H9 (cell line): ENCODE measurements around the gene CDH13. TPM values are rescaled to one million over a fixed set of nuclear protein-coding genes. Genes with fewer than 3 reads are reported as not detected.

Experiments used
- DNase-seq: peaks from one replicate; pipeline ENCODE4 v3.0.0-alpha.2; 2017
- H2AFZ ChIP-seq: one replicate; pipeline ENCODE4 v1.6.1; 2013; ENCODE audit warnings: mild to moderate bottlenecking, low read length, control low read depth, moderate library complexity
- H2AK5ac ChIP-seq: 2 replicates; pipeline ENCODE4 v1.6.1; 2013; ENCODE audit warnings: low read length, control low read depth, mixed read lengths; ENCODE audit not compliant: insufficient read length
- H2BK120ac ChIP-seq: one replicate; pipeline ENCODE4 v1.6.1; 2013; ENCODE audit warnings: low read depth, mild to moderate bottlenecking, low read length, control low read depth, inconsistent platforms; ENCODE audit not compliant: poor library complexity, severe bottlenecking
- H2BK12ac ChIP-seq: 2 replicates; pipeline ENCODE4 v1.6.1; 2013; ENCODE audit warnings: low read length, control low read depth, mixed read lengths, low read depth; ENCODE audit not compliant: insufficient read length
- H2BK15ac ChIP-seq: 2 replicates; pipeline ENCODE4 v1.6.1; 2013; ENCODE audit warnings: low read depth, low read length, control low read depth
- H2BK20ac ChIP-seq: one replicate; pipeline ENCODE4 v1.6.1; 2013; ENCODE audit warnings: low read depth, mild to moderate bottlenecking, low read length, control low read depth, inconsistent platforms; ENCODE audit not compliant: poor library complexity, severe bottlenecking
- H2BK5ac ChIP-seq: 2 replicates; pipeline ENCODE4 v1.6.1; 2013; ENCODE audit warnings: low read length, control low read depth, mixed read lengths; ENCODE audit not compliant: insufficient read length
- H3K14ac ChIP-seq: 2 replicates; pipeline ENCODE4 v1.6.1; 2013; ENCODE audit warnings: low read length, control low read depth; ENCODE audit not compliant: insufficient read depth
- H3K18ac ChIP-seq: 2 replicates; pipeline ENCODE4 v1.6.1; 2013; ENCODE audit warnings: low read depth, mild to moderate bottlenecking, mixed read lengths, low read length, control low read depth; ENCODE audit not compliant: insufficient read length
- H3K23ac ChIP-seq: 2 replicates; pipeline ENCODE4 v1.6.1; 2013; ENCODE audit warnings: low read length, control low read depth, mixed read lengths, low read depth; ENCODE audit not compliant: insufficient read length
- H3K23me2 ChIP-seq: 2 replicates; pipeline ENCODE4 v1.6.1; 2013; ENCODE audit warnings: low read depth, mild to moderate bottlenecking, mixed read lengths, low read length, control low read depth; ENCODE audit not compliant: insufficient read length, poor library complexity, severe bottlenecking
- H3K27ac ChIP-seq: 2 replicates; pipeline ENCODE4 v1.5.1; 2013; ENCODE audit warnings: low read length, control low read depth, mixed read lengths, low read depth; ENCODE audit not compliant: insufficient read length
- H3K27me3 ChIP-seq: 2 replicates; pipeline ENCODE4 v1.6.1; 2013; ENCODE audit warnings: low read length, control low read depth, inconsistent platforms; ENCODE audit not compliant: insufficient read depth
- H3K4ac ChIP-seq: 2 replicates; pipeline ENCODE4 v1.6.1; 2013; ENCODE audit warnings: low read depth, mild to moderate bottlenecking, control low read depth, inconsistent platforms, low read length, moderate library complexity
- H3K4me1 ChIP-seq: 2 replicates; pipeline ENCODE4 v1.6.1; 2013; ENCODE audit warnings: low read length, control low read depth, inconsistent platforms; ENCODE audit not compliant: insufficient read depth
- H3K4me2 ChIP-seq: 2 replicates; pipeline ENCODE4 v1.6.1; 2013; ENCODE audit warnings: low read length, control low read depth, mixed read lengths; ENCODE audit not compliant: insufficient read length, insufficient read depth
- H3K56ac ChIP-seq: 2 replicates; pipeline ENCODE4 v1.6.1; 2013; ENCODE audit warnings: low read depth, mild to moderate bottlenecking, mixed read lengths, low read length, control low read depth; ENCODE audit not compliant: insufficient read length
- H3K79me1 ChIP-seq: 2 replicates; pipeline ENCODE4 v1.6.1; 2013; ENCODE audit warnings: low read depth, mild to moderate bottlenecking, moderate library complexity, low read length, control low read depth, inconsistent platforms; ENCODE audit not compliant: insufficient read depth, poor library complexity, severe bottlenecking
- H3K79me2 ChIP-seq: 2 replicates; pipeline ENCODE4 v1.6.1; 2013; ENCODE audit warnings: low read length, control low read depth, inconsistent platforms; ENCODE audit not compliant: insufficient read depth
- H3K9ac ChIP-seq: 2 replicates; pipeline ENCODE4 v1.6.1; 2013; ENCODE audit warnings: low read length, control low read depth, mixed read lengths; ENCODE audit not compliant: insufficient read length; ENCODE audit errors: extremely low read depth
- H3K9me3 ChIP-seq: one replicate; pipeline ENCODE4 v1.6.1; 2013; ENCODE audit warnings: low read depth, low read length, inconsistent platforms; ENCODE audit not compliant: control insufficient read depth
- H3T11ph ChIP-seq: one replicate; pipeline ENCODE4 v1.6.1; 2013; ENCODE audit warnings: mild to moderate bottlenecking, low read length, control low read depth, inconsistent platforms
- H4K20me1 ChIP-seq: one replicate; pipeline ENCODE4 v1.6.1; 2013; ENCODE audit not compliant: control insufficient read depth, insufficient read length, insufficient read depth
- H4K5ac ChIP-seq: 2 replicates; pipeline ENCODE4 v1.6.1; 2013; ENCODE audit warnings: low read depth, mild to moderate bottlenecking, mixed read lengths, low read length, control low read depth; ENCODE audit not compliant: insufficient read length
- H4K8ac ChIP-seq: replicated peaks from 2 replicates; pipeline ENCODE4 v1.6.1; 2013; ENCODE audit warnings: low read length, control low read depth, mixed read lengths, low read depth; ENCODE audit not compliant: insufficient read length
- H4K91ac ChIP-seq: 2 replicates; pipeline ENCODE4 v1.6.1; 2013; ENCODE audit warnings: low read depth, mild to moderate bottlenecking, moderate library complexity, mixed read lengths, low read length, control low read depth; ENCODE audit not compliant: insufficient read length
- H3K27ac Mint-ChIP-seq, 3 experiments: 2 replicates in 2 of 3; 3 replicates in 1 of 3; pipeline ENCODE4 v1.8.0; 2020 to 2021; ENCODE audit warnings: mixed read lengths in 3 of 3, mild to moderate bottlenecking in 1 of 3, moderate library complexity in 1 of 3
- H3K27me3 Mint-ChIP-seq: 2 replicates; pipeline ENCODE4 v1.8.0; 2021; ENCODE audit warnings: low read depth, mild to moderate bottlenecking, moderate library complexity, mixed read lengths
- H3K36me3 Mint-ChIP-seq, 3 experiments: 2 replicates in 2 of 3; 3 replicates in 1 of 3; pipeline ENCODE4 v1.8.0; 2020 to 2021; ENCODE audit warnings: low read depth in 3 of 3, mixed read lengths in 3 of 3; ENCODE audit not compliant: insufficient read depth in 1 of 3
- H3K4me1 Mint-ChIP-seq, 2 experiments: 2 replicates each; pipeline ENCODE4 v1.8.0; 2020; ENCODE audit warnings: mixed read lengths in 2 of 2
- H3K4me3 Mint-ChIP-seq, 2 experiments: 2 replicates in 1 of 2; 3 replicates in 1 of 2; pipeline ENCODE4 v1.8.0; 2020 to 2021; ENCODE audit warnings: mild to moderate bottlenecking in 2 of 2, mixed read lengths in 2 of 2, moderate library complexity in 1 of 2
- H3K9me3 Mint-ChIP-seq, 2 experiments: 2 replicates in 1 of 2; 3 replicates in 1 of 2; pipeline ENCODE4 v1.8.0; 2020; ENCODE audit warnings: mild to moderate bottlenecking in 2 of 2, mixed read lengths in 2 of 2, moderate library complexity in 1 of 2
- WGBS: extraction: QIAGEN DNeasy Blood & Tissue Kit; methylation state at CpG from one replicate; pipeline ENCODE4 v1.1.7; 2013; ENCODE audit warnings: missing lambda C conversion rate, low lambda C conversion rate, mixed read lengths; ENCODE audit not compliant: insufficient read length; ENCODE audit errors: extremely low coverage; 5-methylcytosine and 5-hydroxymethylcytosine counted together
- total RNA-seq: library from RNA; stranded (reverse); gene quantifications from 2 replicates; pipeline ENCODE4 v1.2.1, GENCODE V29; 2021
- TF ChIP-seq, protein P1 (sequence below): fragments of 200-600 bp; sonication (generic); conservative IDR thresholded peaks from 3 replicates; pipeline ENCODE4 v1.8.0; 2021; ENCODE audit warnings: antibody characterized with exemption, mild to moderate bottlenecking

Gene CDH13
- total RNA-seq, 1 experiment from 2014 or later, result 1.5 TPM

DNA sequence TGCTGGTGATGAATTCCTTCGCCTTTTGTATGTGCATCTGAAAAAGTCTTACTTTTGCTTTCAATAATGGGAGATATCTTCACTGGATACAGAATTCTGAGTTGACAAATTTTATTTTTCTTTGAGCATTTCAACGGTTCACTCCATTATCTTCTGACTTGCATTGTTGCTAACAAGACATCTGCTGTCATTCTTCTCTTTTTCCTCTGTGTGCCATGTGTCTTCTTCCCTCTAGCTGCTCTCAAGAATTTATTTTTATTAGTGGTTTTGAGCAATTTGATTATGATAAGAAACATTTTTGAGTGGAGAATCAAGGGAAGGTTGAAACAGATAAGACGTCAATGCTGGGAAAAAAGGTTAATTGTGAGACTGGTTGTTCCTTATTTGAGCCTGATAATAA lies 471.8 kb downstream of the CDH13 start:
- no peaks in the 10 kb centered on the region for H3K79me1 ChIP-seq
- Mint-ChIP-seq H3K27me3 (no peaks in the 10 kb centered on the region), H3K27ac (no peak overlapping the region), H3K9me3 (peaks cover 24 to 25% of the 10 kb centered on the region in 2 experiments), H3K4me1 (no peaks in the 10 kb centered on the region), H3K4me3 (no peak overlapping the region), H3K36me3 (peaks cover 0 to 14% (median 7%) of the 10 kb centered on the region in 3 experiments; a peak in 6 of 7 replicates)
- H3K4me2 ChIP-seq, result no peak overlapping the region
- no peaks in the 10 kb centered on the region for H3K79me2 ChIP-seq
- no peak overlapping the region for H2BK20ac ChIP-seq
- no peak overlapping the region for H2BK15ac ChIP-seq
- no peak overlapping the region for H3K9ac ChIP-seq
- H2AK5ac ChIP-seq, result no peak overlapping the region
- H3K56ac ChIP-seq, result no peak overlapping the region
- no peaks in the 10 kb centered on the region for H3K4me1 ChIP-seq
- no peak overlapping the region for H2BK12ac ChIP-seq
- H3K23me2 ChIP-seq, result no peaks in the 10 kb centered on the region
- no peak for DNase-seq
- no peak overlapping the region for H4K5ac ChIP-seq
- H2BK5ac ChIP-seq, result no peak overlapping the region
- no peak overlapping the region for H2AFZ ChIP-seq
- no peak overlapping the region for H3K23ac ChIP-seq
- no peaks in the 10 kb centered on the region for H3K27me3 ChIP-seq
- H3T11ph ChIP-seq, result no peak overlapping the region
- TF ChIP-seq, protein P1, sequence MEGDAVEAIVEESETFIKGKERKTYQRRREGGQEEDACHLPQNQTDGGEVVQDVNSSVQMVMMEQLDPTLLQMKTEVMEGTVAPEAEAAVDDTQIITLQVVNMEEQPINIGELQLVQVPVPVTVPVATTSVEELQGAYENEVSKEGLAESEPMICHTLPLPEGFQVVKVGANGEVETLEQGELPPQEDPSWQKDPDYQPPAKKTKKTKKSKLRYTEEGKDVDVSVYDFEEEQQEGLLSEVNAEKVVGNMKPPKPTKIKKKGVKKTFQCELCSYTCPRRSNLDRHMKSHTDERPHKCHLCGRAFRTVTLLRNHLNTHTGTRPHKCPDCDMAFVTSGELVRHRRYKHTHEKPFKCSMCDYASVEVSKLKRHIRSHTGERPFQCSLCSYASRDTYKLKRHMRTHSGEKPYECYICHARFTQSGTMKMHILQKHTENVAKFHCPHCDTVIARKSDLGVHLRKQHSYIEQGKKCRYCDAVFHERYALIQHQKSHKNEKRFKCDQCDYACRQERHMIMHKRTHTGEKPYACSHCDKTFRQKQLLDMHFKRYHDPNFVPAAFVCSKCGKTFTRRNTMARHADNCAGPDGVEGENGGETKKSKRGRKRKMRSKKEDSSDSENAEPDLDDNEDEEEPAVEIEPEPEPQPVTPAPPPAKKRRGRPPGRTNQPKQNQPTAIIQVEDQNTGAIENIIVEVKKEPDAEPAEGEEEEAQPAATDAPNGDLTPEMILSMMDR, result no peak
- no peak overlapping the region for H3K18ac ChIP-seq
- H3K27ac ChIP-seq, result no peak overlapping the region
- H4K8ac ChIP-seq, result no peak overlapping the region
- H3K9me3 ChIP-seq, result no peaks in the 10 kb centered on the region
- H3K4ac ChIP-seq, result no peak overlapping the region
- H4K20me1 ChIP-seq, result no peaks in the 10 kb centered on the region
- WGBS, result no CpG with 5 or more reads among the region's 3 CpGs
- H4K91ac ChIP-seq, result no peak overlapping the region
- no peak overlapping the region for H2BK120ac ChIP-seq
- no peak overlapping the region for H3K14ac ChIP-seq
